ENCODE data around the gene RABL6.
A peak's percentile ranks its signal among the peaks of the same experiment; 100 is the strongest.
"Not testable (repeated sequence)": the region's sequence is repeated elsewhere in the genome, so short reads cannot be mapped to it uniquely, and the experiment has no call there.

- TF ChIP-seq, protein P1, sequence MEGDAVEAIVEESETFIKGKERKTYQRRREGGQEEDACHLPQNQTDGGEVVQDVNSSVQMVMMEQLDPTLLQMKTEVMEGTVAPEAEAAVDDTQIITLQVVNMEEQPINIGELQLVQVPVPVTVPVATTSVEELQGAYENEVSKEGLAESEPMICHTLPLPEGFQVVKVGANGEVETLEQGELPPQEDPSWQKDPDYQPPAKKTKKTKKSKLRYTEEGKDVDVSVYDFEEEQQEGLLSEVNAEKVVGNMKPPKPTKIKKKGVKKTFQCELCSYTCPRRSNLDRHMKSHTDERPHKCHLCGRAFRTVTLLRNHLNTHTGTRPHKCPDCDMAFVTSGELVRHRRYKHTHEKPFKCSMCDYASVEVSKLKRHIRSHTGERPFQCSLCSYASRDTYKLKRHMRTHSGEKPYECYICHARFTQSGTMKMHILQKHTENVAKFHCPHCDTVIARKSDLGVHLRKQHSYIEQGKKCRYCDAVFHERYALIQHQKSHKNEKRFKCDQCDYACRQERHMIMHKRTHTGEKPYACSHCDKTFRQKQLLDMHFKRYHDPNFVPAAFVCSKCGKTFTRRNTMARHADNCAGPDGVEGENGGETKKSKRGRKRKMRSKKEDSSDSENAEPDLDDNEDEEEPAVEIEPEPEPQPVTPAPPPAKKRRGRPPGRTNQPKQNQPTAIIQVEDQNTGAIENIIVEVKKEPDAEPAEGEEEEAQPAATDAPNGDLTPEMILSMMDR (tag by site-specific recombination; IDR thresholded peaks at IDR 0.05) = peak; percentile 94
- not testable (repeated sequence) for TF ChIP-seq ZNF221 (tag by site-specific recombination; IDR thresholded peaks at IDR 0.05; ENCODE audit: borderline replicate concordance); ZXDB (tag by site-specific recombination; IDR thresholded peaks at IDR 0.05); ZBTB1 (tag by site-specific recombination; IDR thresholded peaks at IDR 0.05); ZNF16 (tag by site-specific recombination; IDR thresholded peaks at IDR 0.05; ENCODE audit: low read depth); ZNF335 (tag by site-specific recombination; conservative IDR thresholded peaks at IDR 0.05)
- TF ChIP-seq, protein P2, sequence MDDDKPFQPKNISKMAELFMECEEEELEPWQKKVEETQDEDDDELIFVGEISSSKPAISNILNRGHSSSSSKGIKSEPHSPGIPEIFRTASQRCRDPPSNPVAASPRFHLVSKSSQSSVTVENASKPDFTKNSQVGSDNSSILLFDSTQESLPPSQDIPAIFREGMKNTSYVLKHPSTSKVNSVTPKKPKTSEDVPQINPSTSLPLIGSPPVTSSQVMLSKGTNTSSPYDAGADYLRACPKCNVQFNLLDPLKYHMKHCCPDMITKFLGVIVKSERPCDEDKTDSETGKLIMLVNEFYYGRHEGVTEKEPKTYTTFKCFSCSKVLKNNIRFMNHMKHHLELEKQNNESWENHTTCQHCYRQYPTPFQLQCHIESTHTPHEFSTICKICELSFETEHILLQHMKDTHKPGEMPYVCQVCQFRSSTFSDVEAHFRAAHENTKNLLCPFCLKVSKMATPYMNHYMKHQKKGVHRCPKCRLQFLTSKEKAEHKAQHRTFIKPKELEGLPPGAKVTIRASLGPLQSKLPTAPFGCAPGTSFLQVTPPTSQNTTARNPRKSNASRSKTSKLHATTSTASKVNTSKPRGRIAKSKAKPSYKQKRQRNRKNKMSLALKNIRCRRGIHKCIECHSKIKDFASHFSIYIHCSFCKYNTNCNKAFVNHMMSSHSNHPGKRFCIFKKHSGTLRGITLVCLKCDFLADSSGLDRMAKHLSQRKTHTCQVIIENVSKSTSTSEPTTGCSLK (tag by site-specific recombination; IDR thresholded peaks at IDR 0.05) = not testable (repeated sequence)
Observed at GRCh38 chr9:136842380-136842948, 34.7 kb downstream of the RABL6 start, which contains the start of gene AJM1.
